ENCODE measurements around the gene CSNK1E.

DNA sequence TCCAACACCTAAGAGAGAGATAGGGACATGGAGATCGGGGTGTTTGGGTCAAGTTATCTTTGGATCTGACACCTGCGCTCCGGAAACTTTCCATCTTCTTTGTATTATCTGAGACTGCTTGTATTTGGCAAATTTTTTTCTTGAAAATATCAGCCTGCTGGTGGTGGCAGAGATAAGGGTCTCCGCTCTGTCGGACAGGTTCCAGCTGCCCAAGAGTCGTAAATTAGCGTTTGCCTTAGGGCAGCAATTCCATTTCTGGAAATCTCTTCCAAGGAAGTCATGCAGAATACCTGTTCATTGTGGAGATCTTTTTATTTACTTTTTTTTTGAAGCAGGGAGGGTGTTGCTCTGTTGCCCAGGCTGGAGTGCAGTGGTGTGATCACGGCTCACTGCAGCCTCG is 19.5 kb upstream of the CSNK1E start:
- TF ChIP-seq, protein P1, sequence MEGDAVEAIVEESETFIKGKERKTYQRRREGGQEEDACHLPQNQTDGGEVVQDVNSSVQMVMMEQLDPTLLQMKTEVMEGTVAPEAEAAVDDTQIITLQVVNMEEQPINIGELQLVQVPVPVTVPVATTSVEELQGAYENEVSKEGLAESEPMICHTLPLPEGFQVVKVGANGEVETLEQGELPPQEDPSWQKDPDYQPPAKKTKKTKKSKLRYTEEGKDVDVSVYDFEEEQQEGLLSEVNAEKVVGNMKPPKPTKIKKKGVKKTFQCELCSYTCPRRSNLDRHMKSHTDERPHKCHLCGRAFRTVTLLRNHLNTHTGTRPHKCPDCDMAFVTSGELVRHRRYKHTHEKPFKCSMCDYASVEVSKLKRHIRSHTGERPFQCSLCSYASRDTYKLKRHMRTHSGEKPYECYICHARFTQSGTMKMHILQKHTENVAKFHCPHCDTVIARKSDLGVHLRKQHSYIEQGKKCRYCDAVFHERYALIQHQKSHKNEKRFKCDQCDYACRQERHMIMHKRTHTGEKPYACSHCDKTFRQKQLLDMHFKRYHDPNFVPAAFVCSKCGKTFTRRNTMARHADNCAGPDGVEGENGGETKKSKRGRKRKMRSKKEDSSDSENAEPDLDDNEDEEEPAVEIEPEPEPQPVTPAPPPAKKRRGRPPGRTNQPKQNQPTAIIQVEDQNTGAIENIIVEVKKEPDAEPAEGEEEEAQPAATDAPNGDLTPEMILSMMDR (IDR thresholded peaks at IDR 0.05 in 4 of 5, conservative IDR thresholded peaks at IDR 0.05 in 1 of 5) = no peak
- no peak for TF ChIP-seq POLR2A (IDR thresholded peaks at IDR 0.05)

Data from gastrocnemius medialis (tissue), 4 donors.